GM20000 (cell line): ENCODE measurements around the gene SPOUT1.

ENCODE experiments used
- DNase-seq: peaks from one replicate; pipeline ENCODE4 v3.0.0; 2012; ENCODE audit warnings: low spot score
- TF ChIP-seq, protein P1 (sequence below): IDR thresholded peaks from 2 replicates; pipeline ENCODE4 v1.5.1; 2012; ENCODE audit warnings: mild to moderate bottlenecking, control low read depth; ENCODE audit errors: extremely low read depth, missing control alignments

SPOUT1 gene

DNA sequence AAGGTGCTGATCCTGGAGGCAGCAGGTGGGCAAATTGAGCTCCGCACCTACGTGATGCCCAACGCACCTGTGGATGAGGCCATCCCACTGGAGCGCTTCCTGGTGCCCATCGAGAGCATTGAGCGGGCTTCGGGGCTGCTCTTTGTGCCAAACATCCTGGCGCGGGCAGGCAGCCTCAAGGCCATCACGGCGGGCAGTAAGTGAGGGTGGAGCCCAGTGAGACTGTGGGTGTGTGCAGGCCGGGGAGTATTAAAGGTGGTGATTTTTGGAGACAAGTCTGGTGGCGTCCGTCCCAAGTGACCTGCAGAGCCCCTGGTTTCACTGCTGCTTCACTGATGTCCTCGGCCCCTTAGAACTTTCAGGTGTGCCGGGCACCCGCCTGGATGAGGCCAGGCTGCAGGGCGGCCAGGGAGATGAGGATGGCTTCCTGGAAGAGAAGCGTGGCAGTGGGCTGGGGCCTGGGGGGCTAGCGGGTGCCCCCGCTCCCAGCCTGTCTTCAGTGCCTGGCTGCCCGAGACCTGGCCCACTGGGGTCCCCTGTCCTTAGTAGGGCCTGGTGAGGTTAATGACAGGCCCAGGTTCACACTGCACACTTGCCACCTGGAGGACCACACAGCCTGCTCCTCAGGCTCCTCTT, 7.1 kb downstream of the SPOUT1 start:
- TF ChIP-seq, protein P1, sequence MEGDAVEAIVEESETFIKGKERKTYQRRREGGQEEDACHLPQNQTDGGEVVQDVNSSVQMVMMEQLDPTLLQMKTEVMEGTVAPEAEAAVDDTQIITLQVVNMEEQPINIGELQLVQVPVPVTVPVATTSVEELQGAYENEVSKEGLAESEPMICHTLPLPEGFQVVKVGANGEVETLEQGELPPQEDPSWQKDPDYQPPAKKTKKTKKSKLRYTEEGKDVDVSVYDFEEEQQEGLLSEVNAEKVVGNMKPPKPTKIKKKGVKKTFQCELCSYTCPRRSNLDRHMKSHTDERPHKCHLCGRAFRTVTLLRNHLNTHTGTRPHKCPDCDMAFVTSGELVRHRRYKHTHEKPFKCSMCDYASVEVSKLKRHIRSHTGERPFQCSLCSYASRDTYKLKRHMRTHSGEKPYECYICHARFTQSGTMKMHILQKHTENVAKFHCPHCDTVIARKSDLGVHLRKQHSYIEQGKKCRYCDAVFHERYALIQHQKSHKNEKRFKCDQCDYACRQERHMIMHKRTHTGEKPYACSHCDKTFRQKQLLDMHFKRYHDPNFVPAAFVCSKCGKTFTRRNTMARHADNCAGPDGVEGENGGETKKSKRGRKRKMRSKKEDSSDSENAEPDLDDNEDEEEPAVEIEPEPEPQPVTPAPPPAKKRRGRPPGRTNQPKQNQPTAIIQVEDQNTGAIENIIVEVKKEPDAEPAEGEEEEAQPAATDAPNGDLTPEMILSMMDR, result no peak
- DNase-seq, result no peak

DNA sequence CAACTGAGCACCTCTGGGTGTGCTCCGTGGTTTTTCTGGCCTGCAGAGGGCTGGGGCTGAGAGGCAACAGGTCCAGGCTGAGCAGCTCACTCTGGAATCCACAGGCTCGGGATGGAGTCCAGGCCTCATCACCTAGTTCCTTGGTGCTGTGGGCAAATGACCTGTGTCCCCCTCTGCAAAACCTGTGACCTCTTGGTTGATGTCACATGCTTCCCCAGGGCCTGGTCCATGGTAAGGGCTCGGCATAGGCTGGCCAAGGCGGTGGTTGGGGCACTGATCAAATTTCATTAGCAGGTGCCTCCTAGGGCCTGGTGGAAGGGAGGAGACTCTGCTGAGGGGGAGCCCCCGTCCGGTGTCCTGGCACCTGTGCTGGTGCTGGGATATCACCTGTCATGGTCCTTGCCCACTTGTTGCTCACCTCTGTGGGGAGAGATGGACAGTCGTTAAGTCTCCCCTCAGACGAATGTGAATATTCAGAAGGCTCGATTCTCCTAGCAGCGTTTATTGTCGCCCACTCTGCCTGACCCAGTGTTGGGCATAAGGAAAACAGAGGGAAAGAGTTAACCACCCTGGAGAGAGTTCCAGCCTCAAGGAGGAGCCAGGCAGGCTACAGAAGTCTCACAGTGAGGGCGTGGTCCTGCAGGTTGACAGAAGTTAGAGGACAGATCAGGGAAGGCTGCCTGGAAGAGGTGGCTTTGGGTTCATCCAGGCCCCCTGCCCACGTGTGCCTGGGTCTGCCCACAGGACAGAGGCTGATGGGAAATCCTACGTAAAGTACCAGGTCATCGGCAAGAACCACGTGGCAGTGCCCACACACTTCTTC, 7.8 kb downstream of the SPOUT1 start:
- TF ChIP-seq, protein P1, result no peak
- no peak for DNase-seq

- TF ChIP-seq, protein P1, result no peak
- DNase-seq, result no peak
Observed at GRCh38 chr9:128820665-128821583, 8.7 kb downstream of the SPOUT1 start.

DNA sequence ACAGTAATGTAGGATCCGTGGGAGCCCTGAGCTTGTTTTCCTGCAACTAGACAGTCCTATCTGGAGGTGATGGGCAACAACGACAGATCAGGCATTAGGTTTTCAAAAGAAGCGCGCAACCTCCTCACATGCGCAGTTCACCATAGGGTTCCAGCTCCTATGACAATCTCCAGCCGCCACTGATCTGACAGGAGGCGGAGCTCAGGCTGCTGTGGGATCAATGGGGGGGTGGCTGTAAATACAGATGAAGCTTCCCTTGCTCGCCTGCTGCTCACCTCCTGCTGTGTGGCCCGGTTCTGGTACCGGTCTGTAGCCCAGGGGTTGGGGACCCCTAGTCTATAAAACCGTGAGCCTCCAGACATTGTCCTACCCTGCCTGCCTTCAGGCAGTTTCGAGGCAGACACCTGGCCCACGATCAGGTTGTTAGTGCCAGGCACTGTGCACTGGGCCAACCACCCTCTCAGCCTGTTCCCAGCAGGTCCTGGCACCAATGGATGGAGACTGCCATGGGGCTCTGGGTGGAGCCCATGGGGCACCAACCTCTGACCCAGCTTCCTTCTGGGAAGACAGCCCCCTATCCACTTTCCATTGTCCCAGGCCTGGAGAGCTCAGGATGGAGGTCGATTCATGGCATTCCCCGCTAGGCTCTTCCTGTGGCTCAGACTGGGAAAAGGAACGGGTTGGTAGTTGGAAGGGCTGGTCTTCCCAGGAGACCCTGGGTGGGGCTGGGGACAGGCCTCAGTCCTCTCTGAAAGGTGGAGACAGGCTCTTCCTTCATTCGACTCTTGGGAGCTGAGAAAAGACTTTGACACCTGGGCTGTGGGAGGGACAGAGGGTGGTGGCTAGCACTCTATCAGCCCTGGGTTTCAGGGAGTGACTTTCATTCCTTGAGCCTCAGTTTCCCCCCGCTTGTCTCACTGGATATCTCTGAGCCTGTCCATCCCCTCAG, 9.6 kb downstream of the SPOUT1 start:
- TF ChIP-seq, protein P1, result no peak
- DNase-seq, result no peak

GRCh38 chr9:128818839-128819715, 10.5 kb downstream of the SPOUT1 start:
- TF ChIP-seq, protein P1, result no peak
- peak; percentile 79 for DNase-seq
